HS-5 (cell line): ENCODE data around the gene BIRC2.
"Not testable (repeated sequence)": the region's sequence is repeated elsewhere in the genome, so short reads cannot be mapped to it uniquely, and the experiment has no call there.

Experiments used
- DNase-seq: peaks from one replicate; pipeline ENCODE4 v3.0.0-alpha.2; 2012; ENCODE audit warnings: low read depth

Gene BIRC2

DNA sequence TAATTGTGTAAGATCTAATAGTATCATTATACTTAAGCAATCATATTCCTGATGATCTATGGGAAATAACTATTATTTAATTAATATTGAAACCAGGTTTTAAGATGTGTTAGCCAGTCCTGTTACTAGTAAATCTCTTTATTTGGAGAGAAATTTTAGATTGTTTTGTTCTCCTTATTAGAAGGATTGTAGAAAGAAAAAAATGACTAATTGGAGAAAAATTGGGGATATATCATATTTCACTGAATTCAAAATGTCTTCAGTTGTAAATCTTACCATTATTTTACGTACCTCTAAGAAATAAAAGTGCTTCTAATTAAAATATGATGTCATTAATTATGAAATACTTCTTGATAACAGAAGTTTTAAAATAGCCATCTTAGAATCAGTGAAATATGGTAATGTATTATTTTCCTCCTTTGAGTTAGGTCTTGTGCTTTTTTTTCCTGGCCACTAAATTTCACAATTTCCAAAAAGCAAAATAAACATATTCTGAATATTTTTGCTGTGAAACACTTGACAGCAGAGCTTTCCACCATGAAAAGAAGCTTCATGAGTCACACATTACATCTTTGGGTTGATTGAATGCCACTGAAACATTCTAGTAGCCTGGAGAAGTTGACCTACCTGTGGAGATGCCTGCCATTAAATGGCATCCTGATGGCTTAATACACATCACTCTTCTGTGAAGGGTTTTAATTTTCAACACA lies 23.3 kb upstream of the BIRC2 start:
- DNase-seq: peak; percentile 99

DNA sequence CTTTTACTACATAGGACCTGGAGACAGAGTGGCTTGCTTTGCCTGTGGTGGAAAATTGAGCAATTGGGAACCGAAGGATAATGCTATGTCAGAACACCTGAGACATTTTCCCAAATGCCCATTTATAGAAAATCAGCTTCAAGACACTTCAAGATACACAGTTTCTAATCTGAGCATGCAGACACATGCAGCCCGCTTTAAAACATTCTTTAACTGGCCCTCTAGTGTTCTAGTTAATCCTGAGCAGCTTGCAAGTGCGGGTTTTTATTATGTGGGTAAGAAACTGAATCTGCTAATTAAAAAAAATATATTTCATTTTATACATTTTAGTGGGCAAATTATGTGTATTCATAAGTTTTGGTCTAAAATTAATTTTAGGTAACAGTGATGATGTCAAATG lies 21.9 kb upstream of the BIRC2 start:
- DNase-seq: no peak

DNA sequence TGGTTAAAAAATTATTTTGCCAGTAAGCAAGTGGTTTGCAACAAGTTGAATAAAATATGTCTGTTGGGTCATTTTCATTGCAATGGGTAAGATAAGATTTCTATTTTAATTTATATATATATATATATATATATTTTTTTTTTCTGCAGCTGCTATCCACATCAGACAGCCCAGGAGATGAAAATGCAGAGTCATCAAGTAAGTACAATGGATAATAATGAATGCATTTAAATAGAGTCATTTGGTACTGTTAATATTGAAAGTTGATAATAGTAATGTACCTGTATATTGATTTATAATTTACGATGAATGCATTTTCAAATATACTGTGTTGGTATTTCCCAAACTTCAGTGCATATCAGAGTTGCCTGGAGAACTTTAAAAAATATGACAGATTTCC lies 18.3 kb upstream of the BIRC2 start:
- DNase-seq: no peak

DNA sequence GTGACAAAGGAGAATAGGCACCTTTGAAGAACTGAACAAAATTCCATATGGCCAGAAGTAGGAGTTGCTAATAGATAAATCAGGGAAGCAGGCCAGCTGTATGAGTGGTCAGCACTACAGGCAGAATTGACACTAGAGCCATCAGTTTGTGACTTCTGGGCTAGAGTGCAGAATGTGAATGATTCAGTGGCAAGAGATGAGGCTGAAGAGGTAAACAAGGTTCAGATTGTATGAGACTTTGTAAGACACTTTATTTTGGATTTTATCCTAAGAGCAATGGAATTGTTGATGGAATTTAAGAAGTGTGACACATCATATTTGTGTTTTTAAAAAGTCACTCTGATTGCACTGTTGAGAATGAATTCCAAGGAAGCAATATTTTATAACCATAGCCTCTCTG lies 16.8 kb upstream of the BIRC2 start:
- DNase-seq: no peak

DNA sequence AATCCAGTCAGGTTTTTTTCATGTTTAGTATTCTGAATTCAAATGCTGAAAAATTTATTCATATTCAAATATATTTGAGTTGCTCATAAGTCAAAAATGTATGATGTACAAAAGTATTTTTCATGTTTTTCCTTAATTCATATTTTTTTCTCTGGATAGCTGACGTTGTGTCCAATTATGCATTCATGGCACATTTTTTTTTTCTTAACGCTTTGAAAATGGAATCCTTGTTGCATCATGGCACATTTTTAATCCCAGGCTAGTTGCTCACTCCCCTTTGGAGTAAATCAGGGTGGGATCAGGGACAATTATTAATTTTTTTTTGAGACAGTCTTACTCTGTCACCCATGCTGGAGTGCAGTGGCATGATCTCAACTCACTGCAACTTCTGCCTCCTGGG lies 15.7 kb upstream of the BIRC2 start:
- no peak for DNase-seq

DNA sequence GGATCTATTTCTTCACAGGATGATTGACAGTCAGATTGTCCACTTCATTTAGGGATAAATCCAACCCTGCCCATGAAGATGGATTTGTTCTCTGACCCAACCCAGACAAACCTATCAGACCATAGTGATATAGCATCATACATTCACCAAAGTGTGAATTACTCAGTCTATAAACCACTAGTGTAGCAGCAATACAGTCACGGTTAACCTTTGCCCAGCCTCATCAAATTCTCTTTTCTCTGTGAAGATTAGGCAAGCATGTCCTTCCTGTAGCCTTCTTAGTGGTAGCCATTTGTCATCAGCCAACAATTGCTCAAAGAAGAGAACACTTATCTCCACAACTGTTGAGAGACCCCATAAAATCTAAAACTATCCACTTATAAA lies 14.4 kb upstream of the BIRC2 start:
- no peak for DNase-seq

DNA sequence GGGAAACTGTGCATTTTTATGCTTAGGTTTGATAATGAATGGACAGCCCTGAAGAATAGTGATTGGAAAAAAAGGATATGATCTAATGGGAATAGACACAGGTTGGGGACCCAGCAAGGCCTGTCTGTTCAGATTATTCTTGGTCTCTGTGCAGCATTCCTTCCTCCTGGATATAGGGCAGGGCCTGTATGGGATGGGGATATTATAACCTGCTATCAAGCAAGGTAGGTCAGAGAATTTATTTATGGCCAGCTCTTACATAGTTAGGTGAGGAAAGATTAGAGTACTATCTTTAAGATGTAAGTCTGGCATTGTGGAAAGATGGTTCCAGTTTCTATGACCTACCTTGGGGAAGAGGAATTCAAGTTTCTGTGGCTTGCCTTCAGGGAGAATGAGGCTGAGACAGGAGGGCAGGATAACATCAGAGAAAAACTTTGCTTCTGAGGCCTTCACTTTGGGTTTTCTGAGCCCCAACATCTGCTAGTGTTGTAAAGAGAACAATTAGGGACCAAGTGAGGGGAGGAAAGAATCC lies 8.5 kb upstream of the BIRC2 start:
- no peak for DNase-seq

DNA sequence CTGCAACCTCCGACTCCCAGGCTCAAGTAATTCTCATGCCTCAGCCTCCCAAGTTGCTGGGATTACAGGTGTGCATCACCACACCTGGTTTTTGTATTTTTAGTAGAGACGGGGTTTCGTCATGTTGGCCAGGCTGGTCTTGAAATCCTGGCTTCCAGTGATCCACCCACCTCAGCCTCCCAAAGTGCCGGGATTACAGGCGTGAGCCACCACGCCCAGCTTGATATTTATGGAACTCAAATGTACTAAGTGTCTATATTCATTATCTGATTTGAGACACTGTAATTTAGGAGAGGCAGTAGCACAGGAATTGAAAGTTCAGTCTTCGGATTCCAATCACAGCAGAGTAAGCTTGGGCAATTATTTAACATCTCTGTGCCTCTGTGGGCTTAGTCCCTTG lies 5.7 kb upstream of the BIRC2 start:
- DNase-seq: not testable (repeated sequence)

DNA sequence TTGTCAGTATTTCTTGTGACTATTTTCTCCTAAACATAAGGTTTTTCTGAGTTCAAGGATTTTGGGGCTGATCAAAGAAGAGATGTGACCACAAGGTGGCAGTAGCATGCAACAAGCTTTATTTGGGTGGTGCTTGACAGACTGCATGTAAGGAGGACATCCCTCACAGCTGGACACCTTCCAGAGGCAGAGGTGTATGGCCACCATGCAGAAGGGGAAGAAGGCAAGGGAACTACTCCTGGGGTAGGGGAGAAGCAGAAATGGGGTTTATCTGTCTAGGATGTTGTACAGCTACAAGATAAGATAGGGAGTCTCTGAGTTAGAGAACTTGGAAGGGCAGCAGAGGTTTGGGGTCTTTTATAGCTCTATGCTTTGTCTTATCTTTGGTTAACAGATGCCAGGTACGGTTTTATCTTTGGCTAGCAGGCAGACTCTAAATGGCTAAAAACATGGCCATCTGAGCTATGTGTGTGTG lies 5.1 kb upstream of the BIRC2 start:
- DNase-seq: peak; percentile 97

DNA sequence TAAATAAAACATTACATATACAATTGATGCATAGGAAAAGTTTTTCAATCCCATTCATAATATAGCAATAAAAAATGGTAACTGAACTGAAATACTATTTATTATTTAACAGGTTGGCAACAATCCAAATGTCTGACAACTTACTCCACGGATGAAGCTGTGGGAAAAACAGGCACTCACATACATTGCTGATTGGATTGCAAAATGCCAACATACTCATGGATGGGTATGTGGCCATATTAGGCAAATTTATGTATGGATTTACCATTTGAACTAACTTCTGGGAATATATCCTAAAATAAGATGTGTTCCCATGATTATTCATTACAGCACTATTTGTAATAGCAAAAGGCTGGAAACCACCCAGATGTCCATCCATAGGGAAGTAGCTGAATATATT lies 3.2 kb upstream of the BIRC2 start:
- peak; percentile 55 for DNase-seq

DNA sequence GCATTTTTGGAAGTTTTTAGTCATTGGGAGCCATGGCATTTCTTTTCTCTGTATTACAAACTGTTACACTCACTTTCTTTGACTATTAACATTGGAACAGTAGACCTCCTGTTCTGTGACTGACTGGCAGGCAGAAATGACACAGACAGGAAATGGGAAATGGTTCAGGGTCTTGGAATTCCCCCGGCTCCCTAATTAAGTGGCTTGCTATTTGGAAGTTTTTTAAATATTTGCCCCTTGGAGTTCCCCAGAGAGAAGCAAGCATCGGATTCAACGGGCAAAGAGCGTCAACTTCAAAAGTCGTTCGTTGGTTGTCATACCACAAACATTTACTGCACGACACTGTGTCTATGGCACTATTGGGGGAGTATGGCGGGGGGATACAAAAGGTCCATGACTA lies 1.1 kb upstream of the BIRC2 start:
- peak; percentile 88 for DNase-seq

DNA sequence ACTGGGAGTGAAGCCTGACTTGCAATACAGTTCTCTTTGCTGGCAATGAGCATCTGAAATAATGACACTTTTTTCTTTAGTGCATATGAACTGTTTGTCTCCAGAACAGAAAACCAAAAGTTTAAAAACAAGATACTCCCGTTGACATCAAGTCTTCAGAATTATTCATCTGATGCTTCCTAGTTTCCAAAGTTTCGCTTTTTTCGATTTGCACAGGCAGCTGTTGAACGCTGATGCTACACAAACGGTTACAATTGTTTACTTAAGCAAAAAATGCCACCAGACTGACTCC lies 612 bp upstream of the BIRC2 start:
- DNase-seq: no peak

DNA sequence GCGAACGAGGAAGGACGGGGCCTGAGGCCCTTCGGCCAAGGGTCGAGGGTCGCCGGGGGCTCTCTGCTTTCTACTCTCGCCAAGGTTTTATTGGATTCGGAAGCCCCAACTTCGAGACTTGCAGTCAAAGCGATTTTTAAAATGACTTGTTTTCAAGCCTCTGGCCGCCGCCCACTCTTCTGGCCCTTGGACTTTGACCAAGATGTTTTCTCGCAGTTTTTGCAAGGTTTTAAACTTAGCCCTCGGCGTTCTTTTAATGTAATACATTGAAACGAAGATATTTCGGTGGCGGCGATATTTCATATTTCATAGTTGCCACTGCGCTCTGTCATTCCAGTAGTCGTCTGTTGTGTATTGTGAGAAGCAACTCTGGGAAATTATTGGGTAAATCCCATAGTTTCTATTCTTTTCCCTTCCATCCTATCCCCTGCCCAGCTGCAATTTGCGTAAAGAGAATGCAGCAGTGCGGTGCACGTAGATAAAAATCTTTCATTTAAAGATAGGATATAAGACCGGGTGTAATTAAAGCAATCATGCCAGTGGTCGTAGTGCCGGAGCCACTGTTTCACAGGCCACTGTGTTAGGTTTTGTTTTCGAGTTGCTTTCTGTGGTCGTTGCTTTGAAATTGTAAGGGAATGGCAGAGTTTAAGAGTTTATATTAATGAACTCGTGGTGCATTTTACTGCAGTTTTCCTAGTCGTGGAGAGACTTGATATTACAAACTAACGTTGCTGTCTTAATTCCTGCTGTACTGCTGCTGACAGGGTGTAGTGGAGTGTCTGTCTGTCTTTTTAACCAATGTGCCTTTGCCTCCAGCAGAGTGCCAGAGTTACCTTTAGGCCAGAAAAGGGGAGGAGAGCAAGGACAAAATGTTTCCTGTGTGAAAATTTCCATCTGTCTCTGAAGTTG lies 702 bp downstream of the BIRC2 start:
- DNase-seq: peak; percentile 52

DNA sequence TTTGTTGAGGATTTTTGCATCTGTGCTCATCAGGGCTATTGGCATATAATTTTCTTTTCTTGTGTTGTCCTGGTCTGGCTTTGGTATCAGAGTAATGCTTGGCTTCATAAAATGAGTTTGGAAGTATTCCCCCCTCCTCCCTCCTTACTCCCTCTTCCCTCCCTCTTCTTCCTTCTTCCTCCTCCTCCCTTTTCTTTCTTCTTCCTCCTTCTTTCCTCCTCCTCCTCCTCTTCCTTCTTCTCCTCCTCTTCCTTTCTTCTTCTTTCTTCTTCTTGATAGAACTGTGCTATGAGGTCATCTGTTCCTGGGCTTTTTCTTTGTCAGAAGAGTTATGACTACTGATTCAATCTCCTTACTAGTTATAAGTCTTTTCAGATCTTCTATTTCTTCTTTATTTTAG lies 10.1 kb downstream of the BIRC2 start:
- no peak for DNase-seq

DNA sequence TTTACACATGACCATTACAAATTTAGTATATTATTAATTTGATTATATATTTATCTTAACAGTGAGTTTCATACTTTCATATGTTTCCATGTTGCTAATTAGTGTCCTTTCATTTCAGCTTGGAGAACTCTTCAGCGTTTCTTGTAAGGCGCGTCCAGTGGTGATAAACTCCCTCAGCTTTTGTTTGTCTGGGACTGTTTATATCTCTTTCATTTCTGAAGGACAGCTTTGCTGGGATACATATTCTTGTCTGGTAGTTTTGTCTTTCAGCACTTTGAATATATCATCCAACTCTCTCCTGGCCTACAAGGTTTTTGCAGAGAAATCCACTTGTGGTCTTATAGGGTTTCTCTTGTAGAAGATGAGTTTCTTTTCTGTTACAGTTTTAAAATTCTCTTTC lies 12.4 kb downstream of the BIRC2 start:
- no peak for DNase-seq

DNA sequence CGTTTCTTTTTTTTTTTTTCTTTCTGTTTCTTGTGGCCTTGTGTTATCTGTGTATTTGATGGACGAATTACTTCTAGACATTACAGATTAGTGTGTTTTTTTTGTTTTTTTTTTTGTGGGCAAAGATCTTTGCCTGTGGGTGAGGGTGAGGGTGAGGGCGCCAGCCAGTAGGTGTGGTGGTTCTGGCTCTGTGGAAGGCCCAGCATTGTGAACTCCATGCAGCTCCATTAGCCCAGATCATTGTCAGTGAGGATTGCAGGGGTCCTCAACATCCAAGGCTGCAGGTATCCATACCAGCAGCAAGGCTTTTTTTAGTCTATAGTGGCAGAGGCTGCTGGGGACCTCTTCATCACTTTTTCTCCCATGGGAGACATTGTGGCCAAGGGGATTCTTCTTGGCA lies 13.7 kb downstream of the BIRC2 start:
- no peak for DNase-seq

DNA sequence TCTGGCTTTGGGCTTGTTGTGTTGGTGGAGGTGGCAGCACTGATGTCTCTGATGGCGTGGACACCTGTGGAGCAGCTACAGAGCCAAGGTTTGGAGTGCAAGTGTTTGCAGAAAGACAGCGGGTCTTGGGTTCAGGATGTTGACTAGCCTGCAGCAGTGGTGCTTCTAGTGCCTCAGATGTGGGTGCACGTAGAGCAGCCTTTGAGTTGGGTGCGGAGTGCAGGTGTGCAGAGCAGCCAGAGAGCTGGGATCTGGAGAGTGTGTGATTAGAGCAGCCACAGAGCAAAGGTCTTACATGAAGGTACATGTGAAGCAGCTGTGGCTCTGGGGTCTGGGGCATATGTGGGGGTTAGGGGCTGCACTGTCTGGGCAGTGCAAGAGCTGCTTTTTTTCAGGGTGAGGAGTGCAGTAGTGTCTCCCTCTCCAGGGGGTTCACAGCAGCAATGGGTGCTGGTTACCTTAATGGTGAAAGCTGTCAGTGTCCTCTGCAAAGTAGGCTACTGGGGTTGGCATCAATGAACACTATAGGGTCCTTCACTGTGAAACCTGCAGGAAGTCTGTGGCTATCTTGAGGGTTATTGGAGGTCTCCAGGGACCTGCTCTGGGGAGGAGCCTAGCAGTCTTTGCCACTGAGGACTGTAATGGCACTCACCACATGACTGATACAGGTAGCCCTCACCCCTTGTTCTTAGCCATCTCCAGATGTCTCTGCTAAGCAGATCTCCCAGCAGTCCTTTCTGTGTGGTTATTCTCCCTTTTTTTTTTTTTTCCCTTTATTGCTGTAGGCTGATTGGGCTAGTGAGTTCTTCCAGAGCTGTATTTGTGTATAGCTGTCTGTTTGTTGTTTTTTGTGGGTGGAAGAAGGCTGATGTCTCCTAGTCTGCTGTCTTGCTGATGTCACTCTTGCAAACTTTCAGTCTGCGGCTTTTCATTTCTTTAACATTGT lies 14.3 kb downstream of the BIRC2 start:
- no peak for DNase-seq

DNA sequence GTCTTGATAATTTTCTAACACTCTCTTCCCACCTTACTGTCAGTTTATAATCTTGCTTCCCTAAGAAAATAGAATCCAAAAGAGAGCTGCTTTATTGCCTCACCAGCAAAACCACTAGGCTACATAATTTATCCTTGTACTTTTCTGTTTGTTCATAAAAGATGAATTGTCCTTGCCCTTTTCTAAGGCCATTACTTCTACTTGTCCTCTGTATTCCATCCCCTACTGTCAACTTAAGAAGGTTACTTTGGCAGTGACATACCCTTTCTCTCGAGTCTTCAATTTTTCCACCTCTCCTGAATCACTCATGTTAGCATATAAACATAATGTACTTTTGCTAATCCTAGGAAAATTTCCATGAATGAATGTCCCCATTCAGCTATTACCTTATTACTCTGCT lies 18.0 kb downstream of the BIRC2 start:
- no peak for DNase-seq

DNA sequence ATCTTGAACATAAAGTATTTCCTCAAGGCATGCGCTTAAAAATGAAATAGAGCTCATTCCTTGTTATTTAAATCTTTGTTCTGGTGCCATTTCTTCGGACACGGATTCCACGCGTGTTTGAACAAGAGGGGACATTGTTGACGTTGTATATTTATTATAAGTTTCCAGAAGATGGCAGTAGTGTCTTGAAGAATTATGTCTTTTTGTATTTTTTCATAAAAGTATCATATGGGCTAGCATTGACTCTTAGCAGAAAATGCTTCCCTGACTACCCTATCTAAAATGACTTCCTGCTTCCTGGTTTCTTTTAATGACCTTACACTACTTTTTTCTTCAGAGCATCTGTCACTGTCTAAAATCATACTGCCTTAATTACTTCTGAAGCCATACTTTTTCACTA lies 20.4 kb downstream of the BIRC2 start:
- DNase-seq: no peak

DNA sequence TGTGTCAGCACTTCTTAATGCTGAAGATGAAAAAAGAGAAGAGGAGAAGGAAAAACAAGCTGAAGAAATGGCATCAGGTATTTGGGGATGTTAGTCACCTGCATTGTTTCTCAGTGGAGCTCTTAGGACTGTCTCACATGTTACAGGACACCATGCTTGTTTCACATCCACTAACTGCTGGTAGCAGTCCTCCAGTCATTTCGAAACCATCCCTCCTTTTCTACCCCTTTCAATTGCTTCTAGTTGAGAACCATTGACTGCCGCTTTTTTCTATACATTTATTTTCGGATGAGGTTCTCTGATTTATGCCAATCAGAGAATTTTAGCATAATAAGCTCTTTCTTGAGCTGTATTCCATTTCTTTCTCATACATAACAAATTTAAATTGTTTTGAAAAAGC lies 21.5 kb downstream of the BIRC2 start:
- no peak for DNase-seq

DNA sequence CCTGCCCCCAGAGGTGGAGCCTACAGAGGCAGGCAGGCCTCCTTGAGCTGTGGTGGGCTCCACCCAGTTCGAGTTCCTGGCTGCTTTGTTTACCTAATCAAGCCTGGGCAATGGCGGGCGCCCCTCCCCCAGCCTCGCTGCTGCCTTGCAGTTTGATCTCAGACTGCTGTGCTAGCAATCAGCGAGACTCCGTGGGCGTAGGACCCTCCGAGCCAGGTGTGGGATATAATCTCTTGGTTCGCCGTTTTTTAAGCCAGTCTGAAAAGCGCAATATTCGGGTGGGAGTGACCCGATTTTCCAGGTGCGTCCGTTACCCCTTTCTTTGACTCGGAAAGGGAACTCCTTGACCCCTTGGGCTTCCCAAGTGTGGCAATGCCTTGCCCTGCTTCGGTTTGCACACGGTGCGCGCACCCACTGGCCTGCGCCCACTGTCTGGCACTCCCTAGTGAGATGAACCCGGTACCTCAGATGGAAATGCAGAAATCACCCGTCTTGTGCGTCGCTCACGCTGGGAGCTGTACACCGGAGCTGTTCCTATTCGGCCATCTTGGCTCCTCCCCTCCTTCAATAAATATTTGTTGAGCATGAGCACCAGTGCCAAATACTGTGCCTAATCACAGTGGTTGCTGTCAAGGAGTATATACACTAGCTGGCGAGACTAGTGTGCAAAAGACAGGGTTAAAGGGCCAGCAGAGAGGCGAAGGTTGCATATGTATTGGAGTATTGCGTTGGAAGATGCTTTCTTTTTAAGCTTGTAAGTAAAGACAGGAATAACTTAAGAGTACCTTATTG lies 27.8 kb downstream of the BIRC2 start:
- not testable (repeated sequence) for DNase-seq
